ENCODE data around the gene CEP112.

Gene CEP112

DNA sequence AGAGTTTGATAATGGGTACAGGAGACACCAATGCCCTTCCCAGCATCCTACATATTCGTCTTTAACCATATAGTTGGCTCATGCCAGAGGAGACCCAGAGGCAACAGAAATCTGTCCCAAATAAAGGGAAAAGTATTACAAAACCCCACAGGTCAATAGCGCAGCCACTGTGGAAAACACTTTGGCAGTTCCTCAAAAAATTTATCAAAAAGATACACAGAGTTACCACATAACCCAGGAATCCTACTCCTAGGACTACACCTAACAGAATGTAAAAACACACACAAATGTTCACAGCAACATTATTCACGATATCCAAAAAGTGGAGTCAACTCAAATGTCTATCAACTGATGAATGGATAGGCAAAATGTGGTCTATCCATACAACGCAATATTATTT is 135.8 kb downstream of the CEP112 start:
- no peak for DNase-seq

GRCh38 chr17:66054242-66054641 is 137.7 kb downstream of the CEP112 start:
- no peak for DNase-seq

- DNase-seq, result no peak
Observed at GRCh38 chr17:66044083-66044482, 147.8 kb downstream of the CEP112 start.

DNA sequence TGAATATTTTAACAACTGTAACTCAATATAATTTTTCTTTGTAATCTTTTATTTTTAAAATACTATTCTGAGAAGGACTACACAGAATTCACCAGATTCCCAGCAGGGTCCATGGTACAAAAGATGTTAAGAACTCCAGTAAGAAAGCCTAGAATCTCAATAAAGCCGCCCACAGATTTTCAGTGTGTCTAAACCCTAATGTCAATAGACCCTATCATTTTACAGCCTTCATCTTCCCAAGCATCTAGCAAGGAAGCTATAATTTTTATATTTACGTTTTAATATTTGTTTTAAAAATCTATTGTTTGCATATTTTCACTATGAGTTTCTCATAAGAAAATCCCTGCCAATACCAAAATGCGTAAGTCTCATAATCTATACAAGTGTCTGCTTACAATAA is 148.5 kb downstream of the CEP112 start:
- no peak for DNase-seq

- no peak for DNase-seq
Observed at GRCh38 chr17:66040402-66040801, 151.5 kb downstream of the CEP112 start.

GRCh38 chr17:66038125-66038524 is 153.8 kb downstream of the CEP112 start:
- DNase-seq, result no peak

- no peak for DNase-seq
Observed at GRCh38 chr17:66037221-66037620, 154.7 kb downstream of the CEP112 start.

DNA sequence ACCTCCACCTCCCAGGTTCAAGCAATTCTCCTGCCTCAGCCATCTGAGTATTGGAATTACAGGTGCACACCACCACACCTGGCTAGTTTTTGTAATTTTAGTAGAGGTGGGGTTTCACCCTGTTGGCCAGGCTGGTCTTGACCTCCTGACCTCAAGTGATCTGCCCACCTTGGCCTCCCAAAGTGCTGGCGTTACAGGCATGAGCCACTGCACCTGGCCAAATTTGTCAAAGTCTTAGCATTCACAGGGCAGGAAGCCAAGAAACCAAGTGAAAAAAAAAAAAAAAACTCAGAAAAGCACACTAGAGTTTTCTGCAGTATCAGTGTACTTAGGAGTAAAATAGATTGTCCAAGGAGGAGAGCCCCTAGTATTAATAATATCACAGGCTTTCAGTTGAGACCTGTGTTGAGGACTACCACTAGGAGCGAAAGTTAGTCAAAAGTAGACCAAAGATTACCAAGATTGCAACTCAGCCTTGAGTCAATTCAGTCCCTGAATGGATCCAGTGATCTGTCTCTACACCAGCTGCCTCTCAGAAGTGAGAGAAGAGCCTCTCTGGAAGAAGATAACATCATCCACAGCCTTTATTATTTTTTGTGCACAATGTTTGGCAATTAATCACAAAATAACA is 159.7 kb downstream of the CEP112 start:
- DNase-seq, result no peak

DNA sequence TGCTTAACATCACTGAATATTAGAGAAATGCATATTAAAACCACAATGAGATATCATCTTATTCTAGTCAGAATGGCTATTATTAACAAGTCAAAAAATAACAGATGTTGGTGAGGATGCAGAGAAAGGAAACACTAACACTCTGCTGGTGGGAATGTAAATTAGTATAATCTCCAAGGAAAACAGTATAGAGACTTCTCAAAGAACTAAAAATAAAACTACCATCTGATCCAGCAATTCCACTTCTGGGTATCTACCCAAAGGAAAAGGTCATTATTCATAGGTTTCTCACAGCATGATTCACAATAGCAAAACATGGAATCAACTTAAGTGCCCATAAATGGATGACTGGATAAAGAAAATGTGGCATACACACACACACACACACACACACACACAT is 166.4 kb downstream of the CEP112 start:
- peak; percentile 21 for DNase-seq

- no peak for DNase-seq
Observed at GRCh38 chr17:66021757-66022156, 170.2 kb downstream of the CEP112 start.

DNA sequence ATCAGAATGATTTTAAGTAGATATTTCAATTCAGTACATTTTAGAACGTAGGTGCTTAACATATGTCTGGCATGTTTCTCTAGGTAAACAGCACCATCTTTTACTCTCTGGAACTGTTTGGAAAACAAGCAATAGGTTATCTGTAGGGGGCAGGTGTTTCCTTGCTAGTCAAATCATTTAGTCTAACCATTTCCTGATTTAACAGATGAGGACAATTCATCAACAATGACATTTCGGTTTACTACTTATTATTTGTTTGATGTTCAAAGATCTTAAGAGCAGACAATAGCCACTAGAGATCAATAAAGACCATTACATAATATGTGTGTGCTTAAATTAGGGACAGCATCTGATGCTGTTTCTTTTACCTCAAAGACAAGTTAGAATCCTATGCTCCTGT is 173.1 kb downstream of the CEP112 start:
- no peak for DNase-seq

DNA sequence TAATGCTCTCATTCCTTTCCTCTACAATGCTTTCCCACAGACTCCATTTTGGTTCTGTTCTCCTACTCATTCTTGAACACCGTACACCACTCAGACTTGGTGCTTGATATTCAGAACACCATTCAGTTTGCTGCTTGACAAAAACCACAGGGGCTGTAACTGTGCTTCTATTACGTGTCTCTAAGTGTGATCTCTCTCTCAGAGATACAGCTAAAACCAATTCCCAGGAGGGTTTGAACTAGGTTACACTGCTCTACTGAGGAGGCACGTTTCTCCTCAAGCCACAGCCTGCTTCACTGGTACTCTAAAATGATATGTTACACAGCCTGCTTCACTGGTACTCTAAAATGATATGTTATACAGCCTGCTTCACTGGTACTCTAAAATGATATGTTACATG is 175.7 kb downstream of the CEP112 start:
- DNase-seq, result no peak

DNA sequence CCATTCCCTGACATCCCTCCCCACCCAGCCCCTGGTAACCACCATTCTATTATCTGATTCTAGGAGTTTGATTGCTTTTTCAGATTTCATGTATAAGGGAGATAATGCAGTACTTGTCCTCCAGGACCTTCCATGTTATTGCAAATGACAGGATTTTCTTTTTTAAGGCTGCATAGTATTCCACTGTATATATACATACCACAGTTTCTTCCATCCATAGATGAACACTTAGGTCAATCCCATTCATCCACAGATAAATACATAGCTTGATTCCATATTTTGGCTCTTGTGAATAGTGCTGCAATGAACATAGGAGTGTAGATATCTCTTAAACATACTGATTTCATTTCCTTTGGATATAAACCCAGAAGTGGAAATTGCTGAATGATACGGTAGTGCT is 183.3 kb downstream of the CEP112 start:
- DNase-seq, result no peak

DNA sequence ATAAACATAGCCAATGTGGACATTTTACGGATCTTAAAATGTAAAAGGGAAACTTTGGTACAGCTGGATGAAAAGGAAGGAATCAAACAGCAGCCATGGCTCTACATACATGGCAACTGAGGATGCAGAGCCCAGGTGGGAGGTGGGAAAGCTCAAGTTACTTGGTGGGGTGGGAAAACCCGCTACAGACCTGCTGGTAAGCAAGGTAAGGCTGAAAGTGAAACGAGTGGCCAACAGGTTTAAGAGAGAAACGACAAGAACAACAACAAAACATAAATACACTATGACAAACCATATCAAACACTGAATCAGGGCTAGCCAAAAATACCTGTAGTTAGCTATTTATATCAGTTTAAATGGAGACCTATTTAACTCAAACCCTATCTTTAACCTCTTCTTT is 185.3 kb downstream of the CEP112 start:
- DNase-seq, result no peak

GRCh38 chr17:66002812-66003211 is 189.1 kb downstream of the CEP112 start:
- no peak for DNase-seq

GRCh38 chr17:66002063-66002585 is 189.8 kb downstream of the CEP112 start:
- DNase-seq, result no peak

- no peak for DNase-seq
Observed at GRCh38 chr17:66000216-66000615, 191.7 kb downstream of the CEP112 start.

DNA sequence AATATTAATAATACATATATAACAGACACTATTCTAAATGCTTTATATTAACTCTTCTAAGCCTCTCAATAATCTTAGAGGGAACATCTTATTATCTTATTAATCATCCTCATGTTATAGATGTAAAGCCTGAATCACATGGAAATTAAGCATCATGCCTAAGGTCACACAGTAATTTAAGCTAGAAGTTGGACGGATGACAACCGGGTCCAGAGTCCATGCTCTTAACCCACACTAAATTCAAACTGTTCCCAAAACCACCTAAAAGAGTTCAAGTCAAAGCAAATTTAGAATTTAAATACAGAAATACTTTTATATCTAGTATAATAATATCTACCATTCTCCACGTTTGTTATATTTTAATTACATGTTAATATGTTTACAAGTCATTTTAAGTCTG is 193.3 kb downstream of the CEP112 start:
- no peak for DNase-seq

GRCh38 chr17:65994679-65995078 is 197.3 kb downstream of the CEP112 start:
- no peak for DNase-seq

- no peak for DNase-seq
Observed at GRCh38 chr17:65994114-65994513, 197.8 kb downstream of the CEP112 start.

DNA sequence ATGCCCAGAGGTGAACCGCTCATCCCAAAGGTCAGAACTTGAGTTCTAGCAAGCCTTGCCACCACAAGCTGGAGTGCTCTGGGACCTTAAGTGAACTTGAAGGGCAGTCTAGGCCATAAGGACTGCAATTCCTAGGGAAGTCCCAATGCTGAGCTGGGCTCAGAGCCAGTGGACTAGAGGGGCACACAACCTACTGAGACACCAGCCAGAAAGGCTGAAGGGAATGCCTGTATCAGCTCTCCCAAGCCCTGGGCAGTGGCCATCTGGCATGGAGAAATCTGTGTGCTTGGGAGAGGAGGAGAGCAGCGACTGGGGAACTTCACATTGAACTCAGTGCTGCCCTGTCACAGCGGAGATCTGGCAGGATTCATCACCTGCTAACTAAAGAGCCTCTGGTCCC is 201.3 kb downstream of the CEP112 start:
- DNase-seq, result no peak

DNA sequence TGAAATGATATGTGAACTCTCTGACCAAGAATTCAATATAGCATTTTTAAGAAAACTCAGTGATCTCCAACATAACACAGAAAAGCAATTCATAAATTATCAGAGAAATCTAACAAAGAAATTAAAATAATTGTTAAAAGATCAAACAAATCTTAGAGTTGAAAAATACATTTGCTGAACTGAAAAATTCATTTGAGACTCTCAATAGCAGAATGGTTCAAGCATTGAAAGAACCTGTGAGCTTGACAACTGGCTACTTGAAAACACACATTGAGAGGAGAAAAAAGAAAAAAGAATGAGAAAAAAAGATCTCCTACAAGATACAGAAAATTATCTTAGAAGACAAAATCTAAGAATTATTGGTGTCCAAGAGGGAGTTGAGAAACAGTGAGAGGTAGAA is 203.5 kb downstream of the CEP112 start:
- no peak for DNase-seq

GRCh38 chr17:65987988-65988387 is 203.9 kb downstream of the CEP112 start:
- DNase-seq, result peak; percentile 42

GRCh38 chr17:65985571-65985970 is 206.4 kb downstream of the CEP112 start:
- DNase-seq, result peak; percentile 13

GRCh38 chr17:65984299-65984698 is 207.6 kb downstream of the CEP112 start:
- DNase-seq, result peak; percentile 28

All from fibroblast of skin of scalp (primary cell).